HEK293T (cell line): Measurements from ENCODE around the gene CFTR.

ENCODE experiments used
- ARNT ChIP-seq: fragments of 450-650 bp; IDR thresholded peaks from 2 replicates; pipeline ENCODE4 v1.6.1; 2017; ENCODE audit warnings: mild to moderate bottlenecking
- BHLHE40 ChIP-seq: fragments of 450-650 bp; IDR thresholded peaks from 2 replicates; pipeline ENCODE4 v1.6.1; 2016; ENCODE audit warnings: mild to moderate bottlenecking, moderate library complexity, borderline replicate concordance
- CTBP1 ChIP-seq: fragments of 450-650 bp; IDR thresholded peaks from 2 replicates; pipeline ENCODE4 v1.6.1; 2016; ENCODE audit warnings: borderline replicate concordance
- ELF4 ChIP-seq: fragments of 450-650 bp; IDR thresholded peaks from 2 replicates; pipeline ENCODE4 v1.6.1; 2017; ENCODE audit warnings: antibody characterized with exemption
- HDGF ChIP-seq: fragments of 450-650 bp; IDR thresholded peaks from 2 replicates; pipeline ENCODE4 v1.6.1; 2017; ENCODE audit warnings: antibody characterized with exemption, borderline replicate concordance
- SP1 ChIP-seq: fragments of 450-650 bp; IDR thresholded peaks from 2 replicates; pipeline ENCODE4 v1.6.1; 2017

- TF ChIP-seq HDGF (no peak), BHLHE40 (no peak), ELF4 (no peak), ARNT (no peak), SP1 (no peak), CTBP1 (no peak)
Measured at GRCh38 chr7:117711556-117711955, 231.7 kb downstream of the CFTR start.
